ENCODE results near the gene LRRK2. TPM values are rescaled to one million over a fixed set of nuclear protein-coding genes. Genes with fewer than 3 reads are reported as not detected.

Gene LRRK2
- total and polyA plus RNA-seq, 4 donors, result 1.5 to 11.5 (median 4.9) TPM

- Histone ChIP-seq H3K9ac (ENCODE audit: low read depth in 1 of 2, low read length in 2 of 2) (no peak overlapping the region), H3K36me3 (ENCODE audit: control insufficient read depth in 4 of 4, insufficient read depth in 3 of 4, low read depth in 1 of 4, low read length in 3 of 4) (peaks cover 0 to 10% (median 5%) of the 10 kb centered on the region in 4 donors), H3K27ac (ENCODE audit: low read depth in 1 of 2, low read length in 2 of 2) (no peak overlapping the region), H3K9me3 (ENCODE audit: control insufficient read depth in 4 of 4, low read length in 3 of 4) (no peaks in the 10 kb centered on the region), H3K4me1 (ENCODE audit: control insufficient read depth in 4 of 4, insufficient read depth in 4 of 4, low read length in 3 of 4) (peaks cover 1 to 25% (median 14%) of the 10 kb centered on the region in 4 donors), H3K4me3 (ENCODE audit: low read depth in 1 of 3, low read length in 3 of 3) (no peak overlapping the region), H3K27me3 (ENCODE audit: control insufficient read depth in 4 of 4, insufficient read depth in 4 of 4, low read length in 3 of 4) (no peaks in the 10 kb centered on the region)
- 95% methylated on average over 4 of the region's 4 CpGs for WGBS
- TF ChIP-seq CTCF (IDR thresholded peaks at IDR 0.05; ENCODE audit: low read depth, low read length, missing input control) (no peak), MAX (IDR thresholded peaks at IDR 0.05) (no peak), FOXA1 (IDR thresholded peaks at IDR 0.05) (no peak), YY1 (IDR thresholded peaks at IDR 0.05) (no peak), GABPA (IDR thresholded peaks at IDR 0.05 in 1 of 2, conservative IDR thresholded peaks at IDR 0.05 in 1 of 2) (no peak), RAD21 (IDR thresholded peaks at IDR 0.05) (no peak), SP1 (IDR thresholded peaks at IDR 0.05) (no peak), JUND (IDR thresholded peaks at IDR 0.05) (no peak), ATF3 (IDR thresholded peaks at IDR 0.05) (no peak), EGR1 (IDR thresholded peaks at IDR 0.05; ENCODE audit: low read depth in 2 of 2) (no peak), HNF4A (conservative IDR thresholded peaks at IDR 0.05) (no peak), ZBTB33 (IDR thresholded peaks at IDR 0.05) (no peak), NR2F2 (IDR thresholded peaks at IDR 0.05) (no peak), RXRA (IDR thresholded peaks at IDR 0.05) (no peak)
- DNase-seq (ENCODE audit: low spot score), result no peak
These were observed 16.0 kb downstream of the LRRK2 start for GRCh38 chr12:40240779-40241178.

GRCh38 chr12:40241741-40242140 lies 16.9 kb downstream of the LRRK2 start:
- TF ChIP-seq EGR1 (IDR thresholded peaks at IDR 0.05; ENCODE audit: low read depth in 2 of 2) (no peak), REST (IDR thresholded peaks at IDR 0.05) (no peak), HNF4A (conservative IDR thresholded peaks at IDR 0.05) (no peak), SP1 (IDR thresholded peaks at IDR 0.05) (no peak)
- H3K27ac ChIP-seq (ENCODE audit: low read depth in 1 of 2, low read length in 2 of 2), result no peak overlapping the region
- no peaks in the 10 kb centered on the region for H3K9me3 ChIP-seq (ENCODE audit: control insufficient read depth in 4 of 4, low read length in 3 of 4)
- no peak overlapping the region for H3K4me3 ChIP-seq (ENCODE audit: low read depth in 1 of 3, low read length in 3 of 3)
- H3K36me3 ChIP-seq (ENCODE audit: control insufficient read depth in 4 of 4, insufficient read depth in 3 of 4, low read depth in 1 of 4, low read length in 3 of 4), result peaks cover 0 to 4% (median 3%) of the 10 kb centered on the region in 4 donors
- H3K27me3 ChIP-seq (ENCODE audit: control insufficient read depth in 4 of 4, insufficient read depth in 4 of 4, low read length in 3 of 4), result no peaks in the 10 kb centered on the region
- no peak overlapping the region for H3K9ac ChIP-seq (ENCODE audit: low read depth in 1 of 2, low read length in 2 of 2)
- 76% methylated on average over 1 of the region's 1 CpG for WGBS
- no peak for DNase-seq (ENCODE audit: low spot score)
- peaks cover 4 to 26% (median 14%) of the 10 kb centered on the region in 4 donors for H3K4me1 ChIP-seq (ENCODE audit: control insufficient read depth in 4 of 4, insufficient read depth in 4 of 4, low read length in 3 of 4)

Measured in liver (tissue), 9 donors.